ENCODE results near the gene TFDP3.
A peak's percentile ranks its signal among the peaks of the same experiment; 100 is the strongest.

TFDP3 gene

GRCh38 chrX:133185938-133186337 is 32.2 kb downstream of the TFDP3 start:
- no peak for DNase-seq

- DNase-seq: no peak
These were observed 33.0 kb downstream of the TFDP3 start for GRCh38 chrX:133185119-133185518.

- DNase-seq: no peak
These were observed 34.3 kb downstream of the TFDP3 start for GRCh38 chrX:133183806-133184205.

GRCh38 chrX:133179500-133179899 is 38.7 kb downstream of the TFDP3 start:
- DNase-seq: no peak

- DNase-seq: no peak
These were observed 41.0 kb downstream of the TFDP3 start for GRCh38 chrX:133177202-133177601.

GRCh38 chrX:133175605-133176004 is 42.5 kb downstream of the TFDP3 start:
- no peak for DNase-seq

- no peak for DNase-seq
These were observed 43.0 kb downstream of the TFDP3 start for GRCh38 chrX:133175162-133175561.

GRCh38 chrX:133171962-133172708 is 46.0 kb downstream of the TFDP3 start:
- peak; percentile 52 for DNase-seq
